K562 (cell line): Measurements from ENCODE around the gene EEF2. TPM values are rescaled to one million over a fixed set of nuclear protein-coding genes. Genes with fewer than 3 reads are reported as not detected.
A peak's percentile ranks its signal among the peaks of the same experiment; 100 is the strongest.

Experiments
- ATAC-seq: fragments of 200-7000 bp; cut with Tn5 transposase; 3 replicates; pipeline ENCODE4 v1.9.1; 2020; ENCODE audit warnings: moderate library complexity
- BruUV-seq: library from RNA; stranded (reverse); fragments of 400-500 nt; replicated peaks from 2 replicates; lab custom pipeline; 2021; lab: Mats Ljungman, UMichigan
- CTCF ChIA-PET: fragments of 300-600 bp; formaldehyde crosslinking; extraction: SDS; loops from one replicate; lab custom pipeline; 2021; ENCODE audit warnings: low intra/inter-chr PET ratio; lab: Yijun Ruan, JAX
- POLR2A ChIA-PET: fragments of 300-600, 350-650 bp; sonication (Branson Sonifier 250); formaldehyde crosslinking; extraction: SDS; loops from one replicate; lab custom pipeline; 2021; ENCODE audit warnings: antibody characterized with exemption, inconsistent platforms; lab: Yijun Ruan, JAX
- DNase-seq, 4 experiments: peaks; one replicate each; pipeline versions ENCODE4 v3.0.0 to v3.0.0-alpha.2; 2011 to 2018; ENCODE audit warnings: low spot score in 3 of 4, mixed read lengths in 3 of 4; ENCODE audit errors: extremely low read depth in 1 of 4
- FAIRE-seq: peaks from 2 replicates; lab custom pipeline; 2011; peaks lifted over from hg19 to GRCh38; lab: Jason Lieb, UNC
- H2AFZ ChIP-seq: 2 replicates; pipeline ENCODE4 v1.6.0; 2011; ENCODE audit warnings: low read depth, low read length, control low read depth, inconsistent platforms
- H3K27ac ChIP-seq: fragments of 200-600 bp; 3 replicates; pipeline ENCODE4 v1.8.0; 2011; ENCODE audit warnings: low read depth, mild to moderate bottlenecking, control low read depth, inconsistent platforms, low read length, moderate library complexity, mixed read lengths; ENCODE audit errors: extremely low read depth
- H3K27me3 ChIP-seq, 2 experiments: fragments of 300-600 bp in 1 of 2; 2 replicates in 1 of 2; 3 replicates in 1 of 2; pipeline versions ENCODE4 v1.6.0 to v1.8.0; 2011; ENCODE audit warnings: inconsistent platforms in 2 of 2, low read length in 2 of 2, mild to moderate bottlenecking in 1 of 2, mixed read lengths in 1 of 2, moderate library complexity in 1 of 2; ENCODE audit not compliant: control insufficient read depth in 2 of 2, insufficient read depth in 2 of 2
- H3K36me3 ChIP-seq: fragments of 300-600 bp; 3 replicates; pipeline ENCODE4 v1.8.0; 2011; ENCODE audit warnings: mild to moderate bottlenecking, low read length, inconsistent platforms; ENCODE audit not compliant: control insufficient read depth, insufficient read depth
- H3K4me1 ChIP-seq, 2 experiments: fragments of 200-600 bp in 1 of 2; replicated peaks in 1 of 2; 2 replicates in 1 of 2; 3 replicates in 1 of 2; pipeline versions ENCODE4 v1.5.1 to v1.8.0; 2011; ENCODE audit warnings: inconsistent platforms in 2 of 2, low read length in 2 of 2, mild to moderate bottlenecking in 1 of 2, mixed read lengths in 1 of 2, moderate library complexity in 1 of 2; ENCODE audit not compliant: control insufficient read depth in 2 of 2, insufficient read depth in 2 of 2
- H3K4me2 ChIP-seq: 2 replicates; pipeline ENCODE4 v1.6.1; 2011; ENCODE audit warnings: low read length, control low read depth, inconsistent platforms, mixed read lengths; ENCODE audit not compliant: insufficient read depth
- H3K4me3 ChIP-seq: fragments of 200-600 bp; sonication (generic), shearing (Covaris generic); 2 replicates; pipeline ENCODE4 v1.5.1; 2016; ENCODE audit warnings: control low read depth, inconsistent platforms
- H3K79me2 ChIP-seq: fragments of 200-600 bp; 3 replicates; pipeline ENCODE4 v1.8.0; 2011; ENCODE audit warnings: low read length, inconsistent platforms; ENCODE audit not compliant: control insufficient read depth, insufficient read depth
- H3K9ac ChIP-seq, 2 experiments: 2 replicates each; pipeline versions ENCODE4 v1.6.0 to v1.6.1; 2011; ENCODE audit warnings: low read depth in 2 of 2, low read length in 2 of 2, control low read depth in 1 of 2, inconsistent platforms in 1 of 2, mild to moderate bottlenecking in 1 of 2, mixed read lengths in 1 of 2; ENCODE audit not compliant: insufficient read depth in 1 of 2
- H3K9me1 ChIP-seq: one replicate; pipeline ENCODE4 v1.6.0; 2011; ENCODE audit warnings: inconsistent platforms, mild to moderate bottlenecking, low read length, moderate library complexity; ENCODE audit not compliant: control insufficient read depth, insufficient read depth
- H3K9me3 ChIP-seq: replicated peaks from 2 replicates; pipeline ENCODE4 v1.5.1; 2011; ENCODE audit warnings: low read depth, low read length, inconsistent platforms; ENCODE audit not compliant: control insufficient read depth, insufficient read depth
- H4K20me1 ChIP-seq: replicated peaks from 2 replicates; pipeline ENCODE4 v1.6.1; 2011; ENCODE audit warnings: low read length, inconsistent platforms, mixed read lengths; ENCODE audit not compliant: control insufficient read depth, insufficient read depth
- MCM7 ChIP-seq, 2 experiments: fragments of 450-650 bp; IDR thresholded peaks; 2 replicates each; pipeline ENCODE4 v1.6.1; 2016 to 2018
- POLR2G ChIP-seq: fragments of 200-400 bp; formaldehyde crosslinking; IDR thresholded peaks from 2 replicates; pipeline ENCODE4 v1.6.1; 2017; ENCODE audit warnings: low read depth, mild to moderate bottlenecking, antibody characterized with exemption, low read length, moderate library complexity
- RBM22 ChIP-seq: fragments of 200-400 bp; formaldehyde crosslinking; IDR thresholded peaks from 2 replicates; pipeline ENCODE4 v1.6.1; 2018; ENCODE audit warnings: low read length, low read depth; ENCODE audit not compliant: poor library complexity, severe bottlenecking
- SMAD3 ChIP-seq: fragments of 450-650 bp; formaldehyde crosslinking; conservative IDR thresholded peaks from 2 replicates; pipeline ENCODE4 v1.4.0; 2020; ENCODE audit warnings: mild to moderate bottlenecking
- WGBS: fragments of 100-300 bp; shearing (Covaris generic); methylation state at CpG from one replicate; pipeline ENCODE4 v1.1.6; 2016; ENCODE audit warnings: low coverage, mixed read lengths; ENCODE audit not compliant: insufficient coverage; ENCODE audit errors: missing lambda C conversion rate; 5-methylcytosine and 5-hydroxymethylcytosine counted together
- in situ Hi-C: fragments of 300-500 bp; cut with MboI; formaldehyde crosslinking; loops from 4 replicates; pipeline ENCODE4 v1.15.0; 2018; ENCODE audit warnings: inconsistent platforms, mixed read lengths
- intact Hi-C: fragments of 100-400 bp; cut with micrococcal nuclease; formaldehyde crosslinking; loops from 2 replicates; pipeline ENCODE4 v1.14.2; 2022
- polyA plus RNA-seq, 8 experiments: library from polyadenylated mRNA; depleted of rRNA in 4 of 8; stranded (reverse) in 5 of 8; unstranded in 3 of 8; fragments of >200 nt; fragmentation: Nextera tagmentation in 2 of 8; fragmentation: Illumina TruSeq in 1 of 8; extraction: Ambion mirVana in 2 of 8; extraction: Trizol in 1 of 8; gene quantifications; 2 replicates each; pipeline versions ENCODE4 v1.2.1 to v1.2.3, GENCODE V29; 2011 to 2014; ENCODE audit warnings: inconsistent platforms in 1 of 8, missing spikeins in 1 of 8
- total RNA-seq, 7 experiments: library from RNA; depleted of rRNA in 6 of 7; stranded (reverse); fragments of >200 nt in 6 of 7; fragmentation: Illumina TruSeq in 2 of 7; extraction: Trizol in 2 of 7; gene quantifications; 2 replicates each; pipeline versions ENCODE4 v1.2.1 to v1.2.3, GENCODE V29; 2011 to 2021; ENCODE audit warnings: low replicate concordance in 1 of 7

EEF2 gene
- total and polyA plus RNA-seq, 9 of the 15 experiments (the other 6 are each of a cell fraction or from before 2014, with no cell fraction given) = 372 to 3,003 (median 1,453) TPM

DNA sequence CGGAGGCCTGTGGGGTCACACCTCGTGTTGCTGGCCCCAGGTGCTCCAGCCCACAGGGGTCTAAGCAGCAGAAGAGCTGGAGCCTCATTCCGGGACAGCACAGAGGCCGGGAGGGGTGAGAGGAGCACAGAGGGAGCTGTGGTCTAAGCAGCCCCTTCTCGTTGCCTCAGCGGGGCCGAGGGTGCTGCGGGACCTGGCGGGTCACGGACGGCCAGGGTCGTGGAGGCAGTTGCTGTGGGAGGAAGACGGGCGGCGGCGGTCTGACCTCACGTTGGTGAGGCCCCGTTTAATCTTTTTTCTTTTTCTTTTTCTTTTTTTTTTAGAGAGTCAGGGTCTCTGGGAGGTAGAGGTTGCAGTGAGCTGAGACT is 44.0 kb upstream of the EEF2 start:
- WGBS = 90% methylated on average over 5 of the region's 18 CpGs
- FAIRE-seq (no peak), ATAC-seq (no peak), DNase-seq (no peak)
- H3K27me3 ChIP-seq = no peaks in the 10 kb centered on the region
- no peak overlapping the region for H3K4me3 ChIP-seq
- BruUV-seq = no TSS peak
- H3K9me1 ChIP-seq = peaks cover 3% of the 10 kb centered on the region
- H3K9ac ChIP-seq = no peak overlapping the region
- POLR2A ChIA-PET = interaction anchor here (0.6 to 0.8 kb wide), 2 partner anchors 22 to 23 kb away, joined by 3 read pairs; no protein-coding TSS in a partner anchor
- in situ Hi-C loops = no loop called here
- H3K9me3 ChIP-seq = no peaks in the 10 kb centered on the region
- no peaks in the 10 kb centered on the region; the same call in 1 of the 2 replicates for H4K20me1 ChIP-seq
- H3K27ac ChIP-seq = no peak overlapping the region
- no peak overlapping the region for H2AFZ ChIP-seq
- intact Hi-C loops = no loop called here
- H3K4me2 ChIP-seq = no peak overlapping the region
- CTCF ChIA-PET = no interaction called here
- no peaks in the 10 kb centered on the region for H3K79me2 ChIP-seq
- no peak for TF ChIP-seq SMAD3
- peak; percentile 8 for TF ChIP-seq RBM22
- peak; percentile 44; the same call in 1 of the 2 replicates for TF ChIP-seq POLR2G
- H3K36me3 ChIP-seq = peaks cover 53% of the 10 kb centered on the region; the same call in 2 of the 3 replicates
- H3K4me1 ChIP-seq = peaks cover 0 to 39% of the 10 kb centered on the region in 2 experiments; a peak in 2 of 5 replicates

GRCh38 chr19:4028334-4029246 is 43.3 kb upstream of the EEF2 start:
- FAIRE-seq (no peak), ATAC-seq (no peak), DNase-seq (no peak)
- ChIA-PET POLR2A (interaction anchor here (1.0 kb wide), 1 partner anchor 21 kb away, joined by 5 read pairs; the partner anchor contains the start of gene PIAS4), CTCF (no interaction called here)
- intact Hi-C loops (no loop called here), in situ Hi-C loops (no loop called here)
- H3K79me2 ChIP-seq = no peaks in the 10 kb centered on the region
- peaks cover 53% of the 10 kb centered on the region; the same call in 2 of the 3 replicates for H3K36me3 ChIP-seq
- no peak overlapping the region for H3K4me2 ChIP-seq
- peaks cover 0 to 38% of the 10 kb centered on the region in 2 experiments; a peak in 2 of 5 replicates for H3K4me1 ChIP-seq
- H4K20me1 ChIP-seq = no peaks in the 10 kb centered on the region; the same call in 1 of the 2 replicates
- TF ChIP-seq RBM22 (peak; percentile 21), MCM7 (IDR thresholded peaks at IDR 0.05) (no peak)
- H3K27ac ChIP-seq = no peak overlapping the region
- H3K9me1 ChIP-seq = peaks cover 3% of the 10 kb centered on the region
- BruUV-seq = no TSS peak
- no peak overlapping the region for H2AFZ ChIP-seq
- no peak overlapping the region for H3K9ac ChIP-seq
- 91% methylated on average over 28 of the region's 48 CpGs for WGBS
- no peaks in the 10 kb centered on the region for H3K9me3 ChIP-seq
- no peaks in the 10 kb centered on the region for H3K27me3 ChIP-seq
- H3K4me3 ChIP-seq = no peak overlapping the region
